ENCODE data around the gene METTL22.

DNA sequence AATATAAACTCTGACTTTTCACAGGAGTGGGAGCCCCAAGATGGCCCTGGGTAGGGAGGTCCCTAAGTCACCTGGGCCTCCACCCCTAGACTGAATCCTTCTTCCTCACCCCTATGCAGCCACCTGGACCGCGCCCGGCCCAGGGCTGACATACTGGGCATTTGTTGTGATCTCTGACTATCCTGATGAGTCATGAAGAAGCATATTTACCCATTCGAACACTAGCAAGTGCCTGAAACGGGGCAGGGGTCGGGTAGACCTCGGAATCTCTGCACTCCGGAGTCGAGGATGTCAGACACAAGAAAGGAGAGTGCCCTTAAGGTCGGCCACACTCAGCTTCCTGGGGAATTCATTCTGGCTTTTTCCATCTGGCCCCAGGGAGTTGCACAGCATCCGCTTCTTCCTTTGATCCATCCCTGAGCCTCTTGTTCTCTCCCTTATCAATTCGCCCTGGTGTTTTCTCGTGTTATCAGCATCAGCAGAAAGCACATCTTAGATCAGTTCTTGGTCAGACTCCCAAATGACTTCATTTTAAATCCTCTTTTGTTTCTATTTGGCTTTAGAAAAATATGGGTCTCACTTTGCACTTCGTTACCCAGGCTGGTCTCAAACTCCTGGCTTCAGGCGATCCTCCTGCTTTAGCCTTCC lies 10.4 kb downstream of the METTL22 start:
- TF ChIP-seq POLR2AphosphoS5 (IDR thresholded peaks at IDR 0.05; ENCODE audit: low read depth, low read length) = no peak
- TF ChIP-seq, protein P1, sequence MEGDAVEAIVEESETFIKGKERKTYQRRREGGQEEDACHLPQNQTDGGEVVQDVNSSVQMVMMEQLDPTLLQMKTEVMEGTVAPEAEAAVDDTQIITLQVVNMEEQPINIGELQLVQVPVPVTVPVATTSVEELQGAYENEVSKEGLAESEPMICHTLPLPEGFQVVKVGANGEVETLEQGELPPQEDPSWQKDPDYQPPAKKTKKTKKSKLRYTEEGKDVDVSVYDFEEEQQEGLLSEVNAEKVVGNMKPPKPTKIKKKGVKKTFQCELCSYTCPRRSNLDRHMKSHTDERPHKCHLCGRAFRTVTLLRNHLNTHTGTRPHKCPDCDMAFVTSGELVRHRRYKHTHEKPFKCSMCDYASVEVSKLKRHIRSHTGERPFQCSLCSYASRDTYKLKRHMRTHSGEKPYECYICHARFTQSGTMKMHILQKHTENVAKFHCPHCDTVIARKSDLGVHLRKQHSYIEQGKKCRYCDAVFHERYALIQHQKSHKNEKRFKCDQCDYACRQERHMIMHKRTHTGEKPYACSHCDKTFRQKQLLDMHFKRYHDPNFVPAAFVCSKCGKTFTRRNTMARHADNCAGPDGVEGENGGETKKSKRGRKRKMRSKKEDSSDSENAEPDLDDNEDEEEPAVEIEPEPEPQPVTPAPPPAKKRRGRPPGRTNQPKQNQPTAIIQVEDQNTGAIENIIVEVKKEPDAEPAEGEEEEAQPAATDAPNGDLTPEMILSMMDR (IDR thresholded peaks at IDR 0.05) = no peak
